Stomach (tissue), 4 donors: ENCODE data around the gene SLFN12.

Experiments used
- EP300 ChIP-seq: sonication (generic); formaldehyde crosslinking; IDR thresholded peaks from one replicate; pipeline ENCODE4 v1.6.1; 2017; ENCODE audit warnings: antibody characterized with exemption
- POLR2A ChIP-seq, 4 donors: fragments of 450-650 bp; IDR thresholded peaks; one replicate each; pipeline ENCODE4 v1.6.1; 2016; ENCODE audit warnings: antibody characterized with exemption in 4 of 4, control low read depth in 2 of 4, mild to moderate bottlenecking in 1 of 4, moderate library complexity in 1 of 4
- POLR2AphosphoS5 ChIP-seq, 3 donors: sonication (generic); formaldehyde crosslinking; IDR thresholded peaks; one replicate each; pipeline ENCODE4 v1.6.1; 2016; ENCODE audit warnings: antibody characterized with exemption in 3 of 3
- TF ChIP-seq, protein P1 (sequence below), 7 experiments: fragments of 450-650 bp in 4 of 7; fragments of 200-600 bp in 3 of 7; sonication (generic) in 3 of 7; IDR thresholded peaks; one replicate each; pipeline ENCODE4 v1.5.1; 2016 to 2019; ENCODE audit warnings: antibody characterized with exemption in 7 of 7, control low read depth in 2 of 7, mild to moderate bottlenecking in 1 of 7

GRCh38 chr17:35416659-35417058 is 15.6 kb downstream of the SLFN12 start:
- TF ChIP-seq, protein P1, sequence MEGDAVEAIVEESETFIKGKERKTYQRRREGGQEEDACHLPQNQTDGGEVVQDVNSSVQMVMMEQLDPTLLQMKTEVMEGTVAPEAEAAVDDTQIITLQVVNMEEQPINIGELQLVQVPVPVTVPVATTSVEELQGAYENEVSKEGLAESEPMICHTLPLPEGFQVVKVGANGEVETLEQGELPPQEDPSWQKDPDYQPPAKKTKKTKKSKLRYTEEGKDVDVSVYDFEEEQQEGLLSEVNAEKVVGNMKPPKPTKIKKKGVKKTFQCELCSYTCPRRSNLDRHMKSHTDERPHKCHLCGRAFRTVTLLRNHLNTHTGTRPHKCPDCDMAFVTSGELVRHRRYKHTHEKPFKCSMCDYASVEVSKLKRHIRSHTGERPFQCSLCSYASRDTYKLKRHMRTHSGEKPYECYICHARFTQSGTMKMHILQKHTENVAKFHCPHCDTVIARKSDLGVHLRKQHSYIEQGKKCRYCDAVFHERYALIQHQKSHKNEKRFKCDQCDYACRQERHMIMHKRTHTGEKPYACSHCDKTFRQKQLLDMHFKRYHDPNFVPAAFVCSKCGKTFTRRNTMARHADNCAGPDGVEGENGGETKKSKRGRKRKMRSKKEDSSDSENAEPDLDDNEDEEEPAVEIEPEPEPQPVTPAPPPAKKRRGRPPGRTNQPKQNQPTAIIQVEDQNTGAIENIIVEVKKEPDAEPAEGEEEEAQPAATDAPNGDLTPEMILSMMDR (IDR thresholded peaks at IDR 0.05) = no peak
- TF ChIP-seq POLR2AphosphoS5 (IDR thresholded peaks at IDR 0.05) (no peak), POLR2A (IDR thresholded peaks at IDR 0.05) (no peak), EP300 (no peak)
